GM10266 (cell line): Measurements from ENCODE around the gene AASS.

Experiments
- DNase-seq: peaks from one replicate; pipeline ENCODE4 v3.0.0; 2012; ENCODE audit errors: extremely low spot score
- CTCF ChIP-seq: IDR thresholded peaks from 2 replicates; pipeline ENCODE4 v1.5.1; 2012; ENCODE audit warnings: mild to moderate bottlenecking, low read depth; ENCODE audit not compliant: control insufficient read depth, insufficient read depth; ENCODE audit errors: missing control alignments

The AASS gene

GRCh38 chr7:122082670-122083069 is 61.4 kb downstream of the AASS start:
- TF ChIP-seq CTCF = no peak
- no peak for DNase-seq

- no peak for TF ChIP-seq CTCF
- DNase-seq = no peak
These were observed 61.9 kb downstream of the AASS start for GRCh38 chr7:122082160-122082559.

DNA sequence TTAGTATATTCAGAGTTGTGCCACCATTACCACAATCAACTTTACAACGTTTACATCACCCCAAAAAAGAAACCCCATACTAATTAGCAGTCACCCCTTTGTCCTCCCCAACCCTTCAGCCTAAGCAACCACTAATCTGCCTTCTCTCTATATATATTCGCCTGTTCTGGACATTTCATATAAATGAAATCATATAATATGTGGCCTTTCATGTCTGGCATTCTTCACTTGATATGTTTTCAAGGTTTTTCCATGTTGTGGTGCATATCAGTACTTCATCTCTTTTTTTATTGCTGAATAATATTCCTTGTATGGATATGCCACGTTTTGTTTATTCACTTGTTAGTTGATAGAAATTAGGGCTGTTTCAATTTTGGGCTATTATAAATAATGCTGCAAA is 70.4 kb downstream of the AASS start:
- TF ChIP-seq CTCF = no peak
- no peak for DNase-seq

DNA sequence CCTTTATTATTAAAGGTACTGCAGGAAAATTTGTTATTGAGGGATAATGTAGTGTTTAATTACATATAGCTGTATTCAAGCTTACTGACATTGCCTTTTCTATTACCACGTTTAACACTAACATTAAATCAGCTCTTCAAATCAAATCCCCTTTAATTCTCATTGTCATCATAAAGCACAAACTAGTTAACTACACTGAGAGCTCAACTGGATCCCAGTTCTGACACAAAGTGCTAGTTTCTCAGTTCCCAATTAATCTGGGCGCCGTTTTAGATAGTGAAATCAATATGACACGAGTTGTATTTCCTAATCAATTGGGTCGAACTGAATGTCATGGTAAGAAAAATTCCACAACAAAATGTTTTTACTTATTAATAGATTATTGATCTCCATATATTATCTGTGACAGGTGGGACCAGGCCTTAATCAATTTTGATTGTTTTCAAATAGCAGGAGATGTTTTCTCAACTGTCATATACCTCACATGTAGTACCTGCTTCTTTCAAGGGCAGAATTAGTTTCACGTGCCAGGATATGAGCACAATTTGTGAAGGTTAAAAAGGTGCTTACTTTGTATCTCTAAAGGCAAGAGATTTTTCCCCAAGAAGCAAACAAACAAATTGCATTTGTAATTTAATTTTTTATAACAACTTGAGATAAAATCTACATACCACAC is 71.0 kb downstream of the AASS start:
- no peak for DNase-seq

GRCh38 chr7:122072272-122072671 is 71.8 kb downstream of the AASS start:
- no peak for DNase-seq
- no peak for TF ChIP-seq CTCF

More for the DNA sequence above, 71.0 kb downstream of the AASS start:
- no peak for TF ChIP-seq CTCF

DNA sequence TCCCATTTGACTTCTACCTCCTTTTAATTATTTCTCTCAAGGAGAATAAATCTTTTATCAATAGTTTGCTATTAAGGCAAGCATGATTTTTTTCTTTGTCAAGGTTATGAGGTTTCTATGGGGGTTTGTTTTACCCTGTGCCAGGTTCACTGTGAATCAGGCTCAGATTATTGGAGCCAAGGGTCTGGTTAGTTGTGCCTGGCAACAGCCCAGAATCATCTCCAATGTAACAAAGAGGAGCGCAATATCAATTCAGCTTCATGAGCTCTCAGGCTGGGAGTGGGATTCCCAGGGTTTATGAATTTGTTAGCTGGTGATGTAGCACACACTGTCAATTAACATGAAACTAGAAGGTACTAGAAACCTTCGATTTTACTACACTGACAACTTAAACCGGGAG is 73.2 kb downstream of the AASS start:
- TF ChIP-seq CTCF = no peak
- DNase-seq = no peak

DNA sequence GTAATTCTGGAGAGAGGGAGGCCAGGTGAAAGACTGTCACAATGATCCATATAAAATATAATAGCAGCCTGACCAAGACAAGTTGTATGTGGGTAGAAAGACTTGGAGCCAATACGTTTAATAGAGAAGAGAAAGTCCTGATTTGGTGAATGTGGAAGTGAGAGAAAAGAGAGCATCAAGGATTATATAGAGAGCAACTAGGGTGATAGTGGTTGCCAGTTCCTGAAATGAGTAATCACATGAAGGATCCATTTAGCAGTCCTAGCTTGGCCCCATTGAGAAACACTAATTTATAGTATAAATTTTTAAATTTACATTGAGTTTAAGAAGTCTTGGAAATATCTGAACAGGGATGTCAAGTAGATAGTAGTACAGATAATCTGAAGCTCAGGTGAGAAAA is 74.0 kb downstream of the AASS start:
- no peak for TF ChIP-seq CTCF
- no peak for DNase-seq
